HG03342 (cell line): ENCODE results near the gene RNU7-1.

Experiments used
- ATAC-seq: cut with Tn5 transposase; IDR thresholded peaks from one replicate; pipeline ENCODE4 v1.9.1; 2021; ENCODE audit warnings: mild to moderate bottlenecking, moderate library complexity; ENCODE audit not compliant: unreplicated experiment

Gene RNU7-1

DNA sequence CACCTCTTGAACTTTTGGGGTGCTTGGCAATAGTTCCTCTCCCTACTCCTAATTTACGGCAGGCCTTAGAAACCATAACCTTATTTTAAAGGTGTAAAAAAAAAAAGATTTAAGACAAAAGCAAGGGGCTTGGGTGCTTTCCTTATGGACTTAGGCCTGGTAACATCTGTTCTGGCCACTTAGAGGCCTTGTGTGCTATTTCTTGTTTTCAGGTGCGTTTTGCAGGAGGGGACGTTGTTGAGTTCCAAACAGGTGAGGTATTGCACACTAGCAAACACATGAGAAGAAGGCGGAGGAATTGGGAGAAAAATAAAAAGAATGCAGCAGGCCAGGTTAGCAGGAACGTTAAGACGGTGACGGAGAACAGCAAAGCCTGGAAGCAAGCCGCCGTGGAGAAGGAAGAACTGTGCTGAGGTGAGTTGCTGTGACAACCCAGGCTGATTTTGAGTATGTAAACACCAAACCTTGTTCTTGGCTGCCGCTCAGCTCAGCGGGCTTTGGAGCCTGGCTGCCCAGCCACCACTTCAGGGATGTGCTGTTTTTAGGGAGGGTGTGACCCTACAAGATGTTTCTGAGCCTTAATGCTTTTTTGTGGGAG lies 44.4 kb downstream of the RNU7-1 start:
- no peak for ATAC-seq
